WTC11 (cell line): ENCODE data around the gene SRSF3. TPM values are rescaled to one million over a fixed set of nuclear protein-coding genes. Genes with fewer than 3 reads are reported as not detected.

ENCODE experiments used
- ATAC-seq: fragments of 200-7000 bp; cut with Tn5 transposase; 2 replicates; pipeline ENCODE4 v1.10.0; 2021; ENCODE audit warnings: mild to moderate bottlenecking, moderate library complexity
- CTCF ChIA-PET: fragments of 300-600 bp; sonication (Branson Sonifier 250); formaldehyde crosslinking; loops from one replicate; lab custom pipeline; 2021; ENCODE audit warnings: antibody characterized with exemption; lab: Charles Lee
- POLR2A ChIA-PET: fragments of 350-600 bp; sonication (Branson Sonifier 250); formaldehyde crosslinking; loops from one replicate; lab custom pipeline; 2021; ENCODE audit warnings: antibody characterized with exemption; lab: Charles Lee
- DNase-seq: peaks from one replicate; pipeline ENCODE4 v3.0.0; 2021; ENCODE audit warnings: low spot score
- H3K27ac Mint-ChIP-seq: 2 replicates; pipeline ENCODE4 v1.8.0; 2021; ENCODE audit warnings: mixed read lengths
- H3K27me3 Mint-ChIP-seq: 2 replicates; pipeline ENCODE4 v1.8.0; 2021; ENCODE audit warnings: low read depth, mild to moderate bottlenecking, moderate library complexity, mixed read lengths
- H3K36me3 Mint-ChIP-seq: 2 replicates; pipeline ENCODE4 v1.8.0; 2021; ENCODE audit warnings: mixed read lengths
- H3K4me1 Mint-ChIP-seq: 2 replicates; pipeline ENCODE4 v1.8.0; 2022; ENCODE audit warnings: mixed read lengths
- H3K4me3 Mint-ChIP-seq: 2 replicates; pipeline ENCODE4 v1.8.0; 2021; ENCODE audit warnings: mild to moderate bottlenecking, moderate library complexity, mixed read lengths
- H3K9me3 Mint-ChIP-seq: 2 replicates; pipeline ENCODE4 v1.8.0; 2021; ENCODE audit warnings: mixed read lengths
- ATF3 ChIP-seq: sonication (generic); formaldehyde crosslinking; conservative IDR thresholded peaks from 2 replicates; pipeline ENCODE4 v1.8.1; 2022; ENCODE audit warnings: mild to moderate bottlenecking, missing genetic modification reagents
- E2F4 ChIP-seq: sonication (generic); formaldehyde crosslinking; IDR thresholded peaks from 2 replicates; pipeline ENCODE4 v1.8.1; 2022; ENCODE audit warnings: low read depth, mild to moderate bottlenecking, moderate library complexity, missing genetic modification reagents, borderline replicate concordance
- ERG ChIP-seq: fragments of 250-450 bp; sonication (Bioruptor Pico); IDR thresholded peaks from 2 replicates; pipeline ENCODE4 v1.8.0; 2021; ENCODE audit warnings: mild to moderate bottlenecking
- HMGXB4 ChIP-seq: sonication (generic); formaldehyde crosslinking; IDR thresholded peaks from 2 replicates; pipeline ENCODE4 v1.8.1; 2023; ENCODE audit warnings: mild to moderate bottlenecking, moderate library complexity, missing genetic modification reagents
- IRF2 ChIP-seq: sonication (generic); formaldehyde crosslinking; IDR thresholded peaks from 2 replicates; pipeline ENCODE4 v1.8.0; 2022; ENCODE audit warnings: low read depth, missing genetic modification reagents, borderline replicate concordance
- MLX ChIP-seq: sonication (generic); formaldehyde crosslinking; IDR thresholded peaks from 2 replicates; pipeline ENCODE4 v1.8.1; 2023; ENCODE audit warnings: mild to moderate bottlenecking, missing genetic modification reagents, moderate library complexity
- NFATC4 ChIP-seq: fragments of 250-450 bp; sonication (Bioruptor Pico); IDR thresholded peaks from 2 replicates; pipeline ENCODE4 v1.9.0; 2021; ENCODE audit warnings: mild to moderate bottlenecking
- PREB ChIP-seq: sonication (generic); formaldehyde crosslinking; IDR thresholded peaks from 2 replicates; pipeline ENCODE4 v1.8.1; 2022; ENCODE audit warnings: mild to moderate bottlenecking, missing genetic modification reagents, moderate library complexity, borderline replicate concordance
- PRRX2 ChIP-seq: fragments of 250-450 bp; sonication (Bioruptor Pico); IDR thresholded peaks from 2 replicates; pipeline ENCODE4 v1.8.0; 2021; ENCODE audit warnings: mild to moderate bottlenecking
- TEAD4 ChIP-seq: sonication (generic); formaldehyde crosslinking; IDR thresholded peaks from 2 replicates; pipeline ENCODE4 v1.8.0; 2022; ENCODE audit warnings: mild to moderate bottlenecking, missing genetic modification reagents
- USF1 ChIP-seq: sonication (generic); formaldehyde crosslinking; IDR thresholded peaks from 2 replicates; pipeline ENCODE4 v1.8.0; 2022; ENCODE audit warnings: mild to moderate bottlenecking, missing genetic modification reagents
- ZMAT4 ChIP-seq: fragments of 250-450 bp; sonication (Bioruptor Pico); IDR thresholded peaks from 2 replicates; pipeline ENCODE4 v1.9.0; 2021; ENCODE audit warnings: mild to moderate bottlenecking
- ZNF416 ChIP-seq: fragments of 250-450 bp; sonication (Bioruptor Pico); IDR thresholded peaks from 2 replicates; pipeline ENCODE4 v1.9.0; 2021; ENCODE audit warnings: mild to moderate bottlenecking, inconsistent platforms
- ZNF425 ChIP-seq: fragments of 250-450 bp; sonication (Bioruptor Pico); conservative IDR thresholded peaks from 2 replicates; pipeline ENCODE4 v1.9.0; 2021; ENCODE audit warnings: mild to moderate bottlenecking
- ZNF532 ChIP-seq: fragments of 250-450 bp; sonication (Bioruptor Pico); IDR thresholded peaks from 2 replicates; pipeline ENCODE4 v1.9.0; 2021; ENCODE audit warnings: mild to moderate bottlenecking, borderline replicate concordance
- ZNF671 ChIP-seq: fragments of 250-450 bp; sonication (Bioruptor Pico); IDR thresholded peaks from 2 replicates; pipeline ENCODE4 v1.8.0; 2021; ENCODE audit warnings: mild to moderate bottlenecking
- total RNA-seq: library from RNA; stranded (reverse); gene quantifications from 3 replicates; pipeline ENCODE4 v1.2.3, GENCODE V29; 2021

Gene SRSF3
- total RNA-seq, 1 experiment from 2014 or later = 554 TPM

GRCh38 chr6:36607683-36608386 lies 13.7 kb downstream of the SRSF3 start:
- no peak for ATAC-seq
- peaks cover 36% of the 10 kb centered on the region for H3K4me1 Mint-ChIP-seq
- CTCF ChIA-PET = interaction anchor here (2.8 kb wide), 1 partner anchor 151 kb away, joined by 9 read pairs; no protein-coding TSS in a partner anchor
- peak; percentile 9 for DNase-seq
- POLR2A ChIA-PET = interaction anchor here (1.4 to 2.5 kb wide), 2 partner anchors 8 to 10 kb away, joined by 6 to 14 read pairs; no protein-coding TSS in a partner anchor
- peak; percentile 79 for TF ChIP-seq NFATC4 (CRISPR knock-in tag)
- 0 out of 2 replicates have a peak, but pooled peaks have one; percentile 20 for TF ChIP-seq ZMAT4 (CRISPR knock-in tag)
- 0 out of 2 replicates have a peak, but pooled peaks have one; percentile 42 for TF ChIP-seq ZNF416
- TF ChIP-seq PREB = peak; percentile 31; the same call in 1 of the 2 replicates
- 0 out of 2 replicates have a peak, but pooled peaks have one; percentile 55 for TF ChIP-seq PRRX2 (CRISPR knock-in tag)
- no peak for TF ChIP-seq TEAD4 (CRISPR knock-in tag)
- peak; percentile 79; the same call in 1 of the 2 replicates for TF ChIP-seq ZNF671 (CRISPR knock-in tag)
- no peak for TF ChIP-seq USF1
- no peak for TF ChIP-seq HMGXB4 (CRISPR knock-in tag)
- H3K27ac Mint-ChIP-seq = peak overlapping the region; percentile 97
- H3K36me3 Mint-ChIP-seq = peaks cover 89% of the 10 kb centered on the region
- no peaks in the 10 kb centered on the region for H3K27me3 Mint-ChIP-seq
- H3K4me3 Mint-ChIP-seq = no peak overlapping the region
- H3K9me3 Mint-ChIP-seq = no peaks in the 10 kb centered on the region

- CTCF ChIA-PET = interaction anchor here (2.8 kb wide), 1 partner anchor 150 kb away, joined by 9 read pairs; no protein-coding TSS in a partner anchor
- peak overlapping the region; percentile 97 for H3K27ac Mint-ChIP-seq
- peak; percentile 10 for ATAC-seq
- TF ChIP-seq PRRX2 (CRISPR knock-in tag) = 0 out of 2 replicates have a peak, but pooled peaks have one; percentile 65
- peak; percentile 15; the same call in 1 of the 2 replicates for TF ChIP-seq ZNF532 (CRISPR knock-in tag)
- peak; percentile 15; the same call in 1 of the 2 replicates for TF ChIP-seq ZNF425 (CRISPR knock-in tag)
- TF ChIP-seq MLX (CRISPR knock-in tag) = no peak
- no peak for TF ChIP-seq IRF2
- no peak for TF ChIP-seq E2F4 (CRISPR knock-in tag)
- TF ChIP-seq ERG (CRISPR knock-in tag) = peak; percentile 58
- TF ChIP-seq ATF3 (CRISPR knock-in tag) = no peak
These were observed 14.8 kb downstream of the SRSF3 start for GRCh38 chr6:36608788-36609563.

More at GRCh38 chr6:36608788-36609563, 14.8 kb downstream of the SRSF3 start:
- Mint-ChIP-seq H3K9me3 (no peaks in the 10 kb centered on the region), H3K4me3 (no peak overlapping the region), H3K36me3 (peaks cover 83% of the 10 kb centered on the region), H3K27me3 (no peaks in the 10 kb centered on the region), H3K4me1 (peaks cover 36% of the 10 kb centered on the region)
- POLR2A ChIA-PET = interaction anchor here (0.7 to 2.5 kb wide), 5 partner anchors 9 to 240 kb away, joined by 3 to 14 read pairs (median 4); no protein-coding TSS in a partner anchor
- DNase-seq = peak; percentile 2
